Measurements from ENCODE around the gene BHLHE41.

- no peak for TF ChIP-seq HMGA2 (CRISPR knock-in tag; IDR thresholded peaks at IDR 0.05)
- no peak for TF ChIP-seq CTCF (IDR thresholded peaks at IDR 0.05)
- no peak for TF ChIP-seq TCF7 (CRISPR knock-in tag; IDR thresholded peaks at IDR 0.05; ENCODE audit: low read depth)
- TF ChIP-seq ETV6 (CRISPR knock-in tag; IDR thresholded peaks at IDR 0.05), result no peak
- TF ChIP-seq MAX (CRISPR knock-in tag; IDR thresholded peaks at IDR 0.05), result no peak
- TF ChIP-seq PRDM15 (CRISPR knock-in tag; IDR thresholded peaks at IDR 0.05), result no peak
- TF ChIP-seq SP1 (CRISPR knock-in tag; conservative IDR thresholded peaks at IDR 0.05), result no peak
- no peak for TF ChIP-seq FOXK1 (CRISPR knock-in tag; IDR thresholded peaks at IDR 0.05)
- no peak for TF ChIP-seq USF2 (CRISPR knock-in tag; IDR thresholded peaks at IDR 0.05)
- no peak for TF ChIP-seq NR3C1 (CRISPR knock-in tag; conservative IDR thresholded peaks at IDR 0.05; ENCODE audit: low read depth)
Measured at GRCh38 chr12:26092346-26093105, 32.3 kb downstream of the BHLHE41 start.

Data from WTC11 (cell line).